A549 (cell line): ENCODE measurements around the gene ATP13A4. TPM values are rescaled to one million over a fixed set of nuclear protein-coding genes. Genes with fewer than 3 reads are reported as not detected.
A peak's percentile ranks its signal among the peaks of the same experiment; 100 is the strongest.

ENCODE experiments used
- ATAC-seq, 2 experiments: fragments of 200-7000 bp in 1 of 2; fragments of >200 bp in 1 of 2; cut with Nextera tagmentation in 1 of 2; cut with Tn5 transposase in 1 of 2; 3 replicates each; pipeline versions ENCODE4 v1.8.0 to v1.9.1; 2018 to 2020; ENCODE audit warnings: mild to moderate bottlenecking in 1 of 2, moderate library complexity in 1 of 2
- CTCF ChIA-PET: fragments of 300-600 bp; sonication (Branson Sonifier 250); formaldehyde crosslinking; extraction: SDS; loops from one replicate; lab custom pipeline; 2021; ENCODE audit warnings: antibody characterized with exemption, inconsistent platforms; lab: Yijun Ruan, JAX
- POLR2A ChIA-PET: fragments of 350-600 bp; formaldehyde crosslinking; extraction: SDS; loops from one replicate; lab custom pipeline; 2021; ENCODE audit warnings: antibody characterized with exemption, inconsistent platforms; lab: Yijun Ruan, JAX
- DNase-seq, 2 experiments: peaks; one replicate each; pipeline versions ENCODE4 v3.0.0 to v3.0.0-alpha.2; 2011 to 2016; ENCODE audit warnings: low read depth in 1 of 2, low spot score in 1 of 2
- FAIRE-seq: peaks from 2 replicates; lab custom pipeline; 2011; peaks lifted over from hg19 to GRCh38; lab: Jason Lieb, UNC
- H3K27ac ChIP-seq, 2 experiments: fragments of >200 bp; sonication (Bioruptor Twin); formaldehyde crosslinking; 3 replicates each; pipeline ENCODE4 v1.5.1; 2016 to 2017
- H3K4me1 ChIP-seq: fragments of >200 bp; sonication (Bioruptor Twin); formaldehyde crosslinking; 3 replicates; pipeline ENCODE4 v1.6.1; 2016
- H3K4me2 ChIP-seq: fragments of >200 bp; sonication (Bioruptor Twin); formaldehyde crosslinking; 3 replicates; pipeline ENCODE4 v1.6.1; 2016
- H3K4me3 ChIP-seq: fragments of >200 bp; sonication (Bioruptor Twin); formaldehyde crosslinking; 3 replicates; pipeline ENCODE4 v1.5.1; 2016
- H3K9me3 ChIP-seq: fragments of >200 bp; sonication (Bioruptor Twin); formaldehyde crosslinking; 3 replicates; pipeline ENCODE4 v1.6.1; 2016
- BCL3 ChIP-seq: fragments of >200 bp; sonication (Bioruptor Twin); formaldehyde crosslinking; IDR thresholded peaks from 3 replicates; pipeline ENCODE4 v1.6.1; 2016
- CBX8 ChIP-seq: fragments of 200-600 bp; sonication (generic); IDR thresholded peaks from 2 replicates; pipeline ENCODE4 v1.6.1; 2016
- EHF ChIP-seq: fragments of 250-450 bp; sonication (Bioruptor Pico); IDR thresholded peaks from 2 replicates; pipeline ENCODE4 v1.5.0; 2020; ENCODE audit warnings: mild to moderate bottlenecking
- ELK1 ChIP-seq: fragments of 150-350 bp; IDR thresholded peaks from 2 replicates; pipeline ENCODE4 v1.6.1; 2014; ENCODE audit warnings: low read depth, mild to moderate bottlenecking, low read length
- FOSL2 ChIP-seq, 2 experiments: fragments of 450-650 bp in 1 of 2; fragments of >200 bp in 1 of 2; sonication (Bioruptor Twin) in 1 of 2; formaldehyde crosslinking; IDR thresholded peaks; 2 replicates each; pipeline versions ENCODE4 v1.5.0 to v1.6.1; 2016 to 2020; ENCODE audit warnings: mild to moderate bottlenecking in 1 of 2, moderate library complexity in 1 of 2
- HOXA7 ChIP-seq: fragments of 250-450 bp; sonication (Bioruptor Pico); IDR thresholded peaks from 2 replicates; pipeline ENCODE4 v1.5.0; 2020; ENCODE audit warnings: mild to moderate bottlenecking, moderate library complexity
- HOXB13 ChIP-seq: fragments of 250-450 bp; sonication (Bioruptor Pico); IDR thresholded peaks from 2 replicates; pipeline ENCODE4 v1.5.0; 2020; ENCODE audit warnings: low read depth, mild to moderate bottlenecking, moderate library complexity
- HOXB5 ChIP-seq: fragments of 250-450 bp; sonication (Bioruptor Pico); IDR thresholded peaks from 2 replicates; pipeline ENCODE4 v1.5.0; 2020; ENCODE audit warnings: mild to moderate bottlenecking, moderate library complexity
- JUN ChIP-seq, 2 experiments: fragments of >200 bp; sonication (Bioruptor Twin); formaldehyde crosslinking; IDR thresholded peaks; 2 replicates in 1 of 2; 3 replicates in 1 of 2; pipeline ENCODE4 v1.6.1; 2016 to 2017
- JUNB ChIP-seq: fragments of >200 bp; sonication (Bioruptor Twin); formaldehyde crosslinking; IDR thresholded peaks from 2 replicates; pipeline ENCODE4 v1.6.1; 2016
- KDM5A ChIP-seq: fragments of 200-600 bp; sonication (generic); IDR thresholded peaks from 2 replicates; pipeline ENCODE4 v1.6.1; 2016; ENCODE audit warnings: antibody characterized with exemption, mild to moderate bottlenecking
- MAFK ChIP-seq: fragments of 450-650 bp; IDR thresholded peaks from 2 replicates; pipeline ENCODE4 v1.6.1; 2014; ENCODE audit not compliant: partially characterized antibody
- MAX ChIP-seq: IDR thresholded peaks from 2 replicates; pipeline ENCODE4 v1.6.1; 2012
- MAZ ChIP-seq: fragments of 150-350 bp; IDR thresholded peaks from 2 replicates; pipeline ENCODE4 v1.6.1; 2014; ENCODE audit warnings: antibody characterized with exemption, low read depth, low read length, borderline replicate concordance
- NFE2L2 ChIP-seq: fragments of 150-350 bp; conservative IDR thresholded peaks from 2 replicates; pipeline ENCODE4 v1.6.1; 2014; ENCODE audit warnings: low read length
- POLR2A ChIP-seq: IDR thresholded peaks from 2 replicates; pipeline ENCODE4 v1.6.1; 2012; ENCODE audit warnings: mild to moderate bottlenecking, low read length
- RARB ChIP-seq: fragments of 250-450 bp; sonication (Bioruptor Pico); IDR thresholded peaks from 2 replicates; pipeline ENCODE4 v1.8.0; 2021; ENCODE audit warnings: mild to moderate bottlenecking, moderate library complexity
- SREBF2 ChIP-seq: fragments of 450-650 bp; IDR thresholded peaks from 2 replicates; pipeline ENCODE4 v1.6.1; 2014; ENCODE audit warnings: mild to moderate bottlenecking, moderate library complexity
- TP53 ChIP-seq: fragments of 250-450 bp; sonication (Bioruptor Pico); IDR thresholded peaks from 2 replicates; pipeline ENCODE4 v1.5.0; 2021; ENCODE audit warnings: mild to moderate bottlenecking, moderate library complexity
- WGBS: methylation state at CpG from one replicate; pipeline ENCODE4 v1.1.6; 2017; ENCODE audit errors: missing lambda C conversion rate; 5-methylcytosine and 5-hydroxymethylcytosine counted together
- polyA plus RNA-seq, 4 experiments: library from polyadenylated mRNA; depleted of rRNA in 3 of 4; stranded (reverse); fragments of >200 nt; fragmentation: RNase III in 1 of 4; extraction: RNeasy Plus Mini Kit Qiagen cat#74134 plus additional on column Dnase treatment in 1 of 4; gene quantifications; 2 replicates in 3 of 4; 3 replicates in 1 of 4; pipeline ENCODE4 v1.2.3, GENCODE V29; 2011 to 2017
- TF ChIP-seq, protein P1 (sequence below): fragments of >200 bp; sonication (Bioruptor Twin); formaldehyde crosslinking; IDR thresholded peaks from 3 replicates; pipeline ENCODE4 v1.5.1; 2016
- TF ChIP-seq, protein P2 (sequence below): fragments of 450-650 bp; IDR thresholded peaks from 2 replicates; pipeline ENCODE4 v1.6.1; 2014; ENCODE audit warnings: antibody characterized with exemption

ATP13A4 gene
- polyA plus RNA-seq, 2 of the 4 experiments (the other 2 are of a cell fraction), result 0.09 to 0.10 TPM

- DNase-seq (peak in 1 of 2 experiments; percentile 40), ATAC-seq (no peak), FAIRE-seq (no peak)
- Histone ChIP-seq H3K4me3 (no peak overlapping the region), H3K27ac (no peak overlapping the region), H3K9me3 (no peaks in the 10 kb centered on the region), H3K4me1 (peaks cover 15% of the 10 kb centered on the region), H3K4me2 (0 out of 3 replicates have a peak overlapping the region, but pooled peaks have one; percentile 1)
- WGBS, result 50% methylated on average over 6 of the region's 6 CpGs
- TF ChIP-seq FOSL2 (IDR thresholded peaks at IDR 0.05) (no peak), FOSL2 (CRISPR knock-in tag; IDR thresholded peaks at IDR 0.05) (peak; percentile 55), NFE2L2 (no peak), EHF (CRISPR knock-in tag) (no peak), MAZ (no peak), MAX (no peak), POLR2A (no peak)
- TF ChIP-seq, protein P1, sequence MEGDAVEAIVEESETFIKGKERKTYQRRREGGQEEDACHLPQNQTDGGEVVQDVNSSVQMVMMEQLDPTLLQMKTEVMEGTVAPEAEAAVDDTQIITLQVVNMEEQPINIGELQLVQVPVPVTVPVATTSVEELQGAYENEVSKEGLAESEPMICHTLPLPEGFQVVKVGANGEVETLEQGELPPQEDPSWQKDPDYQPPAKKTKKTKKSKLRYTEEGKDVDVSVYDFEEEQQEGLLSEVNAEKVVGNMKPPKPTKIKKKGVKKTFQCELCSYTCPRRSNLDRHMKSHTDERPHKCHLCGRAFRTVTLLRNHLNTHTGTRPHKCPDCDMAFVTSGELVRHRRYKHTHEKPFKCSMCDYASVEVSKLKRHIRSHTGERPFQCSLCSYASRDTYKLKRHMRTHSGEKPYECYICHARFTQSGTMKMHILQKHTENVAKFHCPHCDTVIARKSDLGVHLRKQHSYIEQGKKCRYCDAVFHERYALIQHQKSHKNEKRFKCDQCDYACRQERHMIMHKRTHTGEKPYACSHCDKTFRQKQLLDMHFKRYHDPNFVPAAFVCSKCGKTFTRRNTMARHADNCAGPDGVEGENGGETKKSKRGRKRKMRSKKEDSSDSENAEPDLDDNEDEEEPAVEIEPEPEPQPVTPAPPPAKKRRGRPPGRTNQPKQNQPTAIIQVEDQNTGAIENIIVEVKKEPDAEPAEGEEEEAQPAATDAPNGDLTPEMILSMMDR, result no peak
- ChIA-PET CTCF (interaction anchor here (0.9 kb wide), 1 partner anchor 18 kb away, joined by 3 read pairs; no protein-coding TSS in a partner anchor), POLR2A (no interaction called here)
Observed at GRCh38 chr3:193590088-193590856, 35.6 kb upstream of the ATP13A4 start.

GRCh38 chr3:193589616-193590015, 34.9 kb upstream of the ATP13A4 start:
- no peaks in the 10 kb centered on the region for H3K9me3 ChIP-seq
- no peak for FAIRE-seq
- no peak for DNase-seq
- ChIA-PET POLR2A (no interaction called here), CTCF (no interaction called here)
- 3% methylated on average over 1 of the region's 1 CpG for WGBS
- H3K4me2 ChIP-seq, result no peak overlapping the region
- no peak overlapping the region for H3K27ac ChIP-seq
- H3K4me1 ChIP-seq, result peaks cover 8% of the 10 kb centered on the region; the same call in 2 of the 3 replicates
- TF ChIP-seq JUNB (no peak), TP53 (no peak), HOXB5 (CRISPR knock-in tag) (no peak)
- ATAC-seq, result no peak
- H3K4me3 ChIP-seq, result no peak overlapping the region

- TF ChIP-seq, protein P1, result no peak
- no peak for TF ChIP-seq JUN (IDR thresholded peaks at IDR 0.05)
- no peak for TF ChIP-seq HOXA7 (CRISPR knock-in tag)
- no peak for TF ChIP-seq MAFK
- no peak for TF ChIP-seq ELK1
- no peak for TF ChIP-seq HOXB13 (CRISPR knock-in tag)
- TF ChIP-seq KDM5A, result no peak
- no peak for TF ChIP-seq MAX
- no peak for TF ChIP-seq JUNB
- TF ChIP-seq, protein P2, sequence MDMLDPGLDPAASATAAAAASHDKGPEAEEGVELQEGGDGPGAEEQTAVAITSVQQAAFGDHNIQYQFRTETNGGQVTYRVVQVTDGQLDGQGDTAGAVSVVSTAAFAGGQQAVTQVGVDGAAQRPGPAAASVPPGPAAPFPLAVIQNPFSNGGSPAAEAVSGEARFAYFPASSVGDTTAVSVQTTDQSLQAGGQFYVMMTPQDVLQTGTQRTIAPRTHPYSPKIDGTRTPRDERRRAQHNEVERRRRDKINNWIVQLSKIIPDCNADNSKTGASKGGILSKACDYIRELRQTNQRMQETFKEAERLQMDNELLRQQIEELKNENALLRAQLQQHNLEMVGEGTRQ, result no peak
- TF ChIP-seq BCL3, result no peak
- TF ChIP-seq SREBF2, result no peak
- no peak for TF ChIP-seq RARB (CRISPR knock-in tag)
- no peak for TF ChIP-seq CBX8
- Histone ChIP-seq H3K4me1 (0 out of 3 replicates have a peak, but pooled peaks cover 3% of the 10 kb centered on the region), H3K4me3 (no peak overlapping the region), H3K4me2 (no peak overlapping the region), H3K27ac (no peak overlapping the region), H3K9me3 (no peaks in the 10 kb centered on the region)
- WGBS, result 11% methylated on average over 1 of the region's 1 CpG
- ATAC-seq, result no peak
- no peak for FAIRE-seq
- DNase-seq, result no peak
- ChIA-PET CTCF (interaction anchor here (0.6 kb wide), 1 partner anchor 16 kb away, joined by 3 read pairs; no protein-coding TSS in a partner anchor), POLR2A (no interaction called here)
Observed at GRCh38 chr3:193589129-193589528, 34.4 kb upstream of the ATP13A4 start.
